T-helper 2 cell treated with Interferon-gamma antibody and Interleukin-4, amounts not matched to agents 5 μg/mL and 100 μg/mL, for 36 hours (primary cell): ENCODE results near the gene PHLDA3.

Experiments
- DNase-seq: peaks from one replicate; pipeline ENCODE4 v3.0.0; 2021; ENCODE audit warnings: low spot score
- H3K27ac Mint-ChIP-seq: one replicate; pipeline ENCODE4 v1.8.0; 2021; ENCODE audit warnings: mild to moderate bottlenecking, mixed read lengths
- H3K27me3 Mint-ChIP-seq: one replicate; pipeline ENCODE4 v1.8.0; 2021; ENCODE audit warnings: low read depth, mixed read lengths
- H3K36me3 Mint-ChIP-seq: one replicate; pipeline ENCODE4 v1.8.0; 2021; ENCODE audit warnings: low read depth, mixed read lengths
- H3K4me1 Mint-ChIP-seq: one replicate; pipeline ENCODE4 v1.8.0; 2021; ENCODE audit warnings: low read depth, mixed read lengths
- H3K4me3 Mint-ChIP-seq: one replicate; pipeline ENCODE4 v1.8.0; 2022; ENCODE audit warnings: mild to moderate bottlenecking, moderate library complexity, mixed read lengths
- H3K9me3 Mint-ChIP-seq: one replicate; pipeline ENCODE4 v1.8.0; 2021; ENCODE audit warnings: mixed read lengths

PHLDA3 gene

GRCh38 chr1:201471772-201472171 is 2.8 kb upstream of the PHLDA3 start:
- no peak for DNase-seq
- H3K27me3 Mint-ChIP-seq: peaks cover 47% of the 10 kb centered on the region
- peaks cover 7% of the 10 kb centered on the region for H3K36me3 Mint-ChIP-seq
- peaks cover 20% of the 10 kb centered on the region for H3K4me1 Mint-ChIP-seq
- no peak overlapping the region for H3K27ac Mint-ChIP-seq
- H3K9me3 Mint-ChIP-seq: no peaks in the 10 kb centered on the region
- H3K4me3 Mint-ChIP-seq: no peak overlapping the region

DNA sequence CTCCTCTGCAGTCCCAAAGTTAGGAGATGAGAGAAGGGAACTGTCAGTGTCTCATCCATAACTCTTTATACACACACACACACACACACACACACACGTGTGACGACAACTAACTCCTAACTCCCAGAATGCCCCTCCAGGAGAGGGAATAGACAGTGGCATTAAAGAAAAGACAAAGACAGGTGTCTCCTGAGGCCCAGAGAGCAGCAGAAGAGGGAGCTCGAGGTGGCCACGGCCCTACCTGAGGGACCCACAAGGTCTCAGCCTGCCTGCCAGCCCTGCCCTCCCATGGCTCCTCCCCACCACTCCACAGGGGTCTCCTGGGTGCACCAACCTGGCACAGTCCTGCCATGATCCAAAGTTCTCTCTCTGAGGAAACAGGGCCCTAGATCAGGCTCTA is 1.6 kb upstream of the PHLDA3 start:
- peaks cover 13% of the 10 kb centered on the region for H3K4me1 Mint-ChIP-seq
- H3K36me3 Mint-ChIP-seq: peaks cover 13% of the 10 kb centered on the region
- DNase-seq: no peak
- H3K27ac Mint-ChIP-seq: no peak overlapping the region
- peak overlapping the region; percentile 75 for H3K4me3 Mint-ChIP-seq
- H3K9me3 Mint-ChIP-seq: no peaks in the 10 kb centered on the region
- peaks cover 43% of the 10 kb centered on the region for H3K27me3 Mint-ChIP-seq

GRCh38 chr1:201469645-201470074 is 672 bp upstream of the PHLDA3 start:
- Mint-ChIP-seq H3K4me1 (peaks cover 13% of the 10 kb centered on the region), H3K4me3 (peak overlapping the region; percentile 75), H3K27ac (no peak overlapping the region), H3K27me3 (peaks cover 40% of the 10 kb centered on the region), H3K9me3 (no peaks in the 10 kb centered on the region), H3K36me3 (peaks cover 17% of the 10 kb centered on the region)
- DNase-seq: no peak

DNA sequence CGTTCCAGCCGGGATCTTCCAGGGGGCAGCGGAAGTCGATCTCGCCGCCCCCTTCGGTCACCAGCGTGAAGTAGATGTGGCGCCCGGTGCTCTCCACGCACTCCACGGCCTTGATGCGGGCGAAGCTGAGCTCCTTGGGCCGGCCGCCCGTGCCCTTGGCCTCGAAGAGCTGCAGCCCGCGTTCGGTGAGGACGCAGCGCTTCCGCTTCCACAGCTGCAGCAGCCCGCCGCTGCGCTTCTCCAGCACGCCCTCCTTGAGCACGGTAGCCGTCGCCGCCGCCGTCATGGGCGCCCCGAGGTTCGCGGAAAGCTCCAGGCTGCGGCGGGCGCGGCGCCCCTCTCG is 516 bp downstream of the PHLDA3 start:
- Mint-ChIP-seq H3K9me3 (no peaks in the 10 kb centered on the region), H3K4me3 (peak overlapping the region; percentile 90), H3K27me3 (peaks cover 32% of the 10 kb centered on the region), H3K27ac (no peak overlapping the region), H3K36me3 (peaks cover 18% of the 10 kb centered on the region), H3K4me1 (peaks cover 13% of the 10 kb centered on the region)
- no peak for DNase-seq

DNA sequence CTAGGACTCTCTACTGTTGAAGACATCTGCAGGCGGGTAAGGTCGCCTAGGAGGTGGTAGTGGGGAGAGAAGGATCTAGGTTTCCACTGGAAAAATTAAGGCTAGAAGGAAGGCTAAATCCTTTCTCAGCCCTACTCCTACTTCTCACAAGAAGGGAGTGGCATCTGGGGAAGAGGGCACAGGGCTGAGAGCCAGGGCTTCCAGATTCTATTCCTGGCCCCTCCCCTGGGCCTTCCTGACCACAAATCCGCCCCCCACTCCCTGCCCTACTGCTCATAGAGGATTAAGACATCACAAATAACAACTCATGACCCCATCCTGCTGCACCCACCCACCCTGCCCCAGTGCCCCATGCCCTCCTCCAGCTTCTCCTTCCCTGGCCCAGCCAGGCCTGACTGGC is 2.5 kb downstream of the PHLDA3 start:
- peaks cover 11% of the 10 kb centered on the region for H3K4me1 Mint-ChIP-seq
- H3K27ac Mint-ChIP-seq: no peak overlapping the region
- peaks cover 18% of the 10 kb centered on the region for H3K36me3 Mint-ChIP-seq
- H3K4me3 Mint-ChIP-seq: peak overlapping the region; percentile 45
- DNase-seq: no peak
- H3K27me3 Mint-ChIP-seq: peaks cover 16% of the 10 kb centered on the region
- no peaks in the 10 kb centered on the region for H3K9me3 Mint-ChIP-seq

- Mint-ChIP-seq H3K27me3 (peaks cover 9% of the 10 kb centered on the region), H3K27ac (no peak overlapping the region)
Observed at GRCh38 chr1:201465698-201466290, 3.2 kb downstream of the PHLDA3 start.

DNA sequence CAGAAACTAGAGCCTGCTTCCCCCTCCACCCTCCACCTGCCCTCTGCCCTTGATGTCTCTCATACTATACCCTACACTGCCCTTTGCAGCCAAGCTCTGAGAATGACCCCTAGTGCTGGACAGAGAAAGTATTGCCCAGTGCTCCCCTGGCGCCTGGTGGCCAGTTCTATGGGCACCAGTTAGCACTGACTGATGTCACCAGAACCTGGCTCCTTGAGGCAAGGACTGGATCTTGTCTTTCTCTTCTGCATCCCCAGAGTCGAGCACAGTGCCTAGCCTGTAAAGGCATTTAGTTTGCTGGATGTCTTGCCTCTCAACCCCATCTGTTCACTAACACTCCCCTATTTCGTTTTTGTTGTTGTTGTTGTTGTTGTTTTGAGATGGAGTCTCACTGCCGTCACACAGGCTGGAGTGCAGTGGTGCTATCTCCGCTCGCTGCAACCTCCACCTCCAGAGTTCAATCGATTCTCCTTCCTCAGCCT is 5.9 kb downstream of the PHLDA3 start:
- H3K27me3 Mint-ChIP-seq: peaks cover 3% of the 10 kb centered on the region

More at GRCh38 chr1:201465698-201466290, 3.2 kb downstream of the PHLDA3 start:
- H3K4me1 Mint-ChIP-seq: peaks cover 11% of the 10 kb centered on the region
- no peak for DNase-seq
- H3K4me3 Mint-ChIP-seq: no peak overlapping the region
- no peaks in the 10 kb centered on the region for H3K9me3 Mint-ChIP-seq
- peaks cover 18% of the 10 kb centered on the region for H3K36me3 Mint-ChIP-seq

GRCh38 chr1:201461645-201462441 is 7.1 kb downstream of the PHLDA3 start:
- Mint-ChIP-seq H3K36me3 (peaks cover 12% of the 10 kb centered on the region), H3K27me3 (peaks cover 5% of the 10 kb centered on the region), H3K9me3 (no peaks in the 10 kb centered on the region), H3K4me3 (no peak overlapping the region), H3K4me1 (peaks cover 2% of the 10 kb centered on the region), H3K27ac (no peak overlapping the region)
- DNase-seq: no peak

More for the DNA sequence above, 5.9 kb downstream of the PHLDA3 start:
- Mint-ChIP-seq H3K4me1 (peaks cover 6% of the 10 kb centered on the region), H3K27ac (no peak overlapping the region), H3K4me3 (no peak overlapping the region), H3K36me3 (peaks cover 17% of the 10 kb centered on the region), H3K9me3 (no peaks in the 10 kb centered on the region)
- DNase-seq: no peak

GRCh38 chr1:201460814-201461644 is 8.0 kb downstream of the PHLDA3 start:
- Mint-ChIP-seq H3K4me3 (no peak overlapping the region), H3K9me3 (no peaks in the 10 kb centered on the region), H3K27me3 (peaks cover 5% of the 10 kb centered on the region), H3K4me1 (peaks cover 2% of the 10 kb centered on the region), H3K36me3 (peaks cover 7% of the 10 kb centered on the region), H3K27ac (no peak overlapping the region)
- DNase-seq: no peak

GRCh38 chr1:201459775-201460174 is 9.2 kb downstream of the PHLDA3 start:
- H3K27ac Mint-ChIP-seq: no peak overlapping the region
- no peak overlapping the region for H3K4me3 Mint-ChIP-seq
- no peaks in the 10 kb centered on the region for H3K9me3 Mint-ChIP-seq

DNA sequence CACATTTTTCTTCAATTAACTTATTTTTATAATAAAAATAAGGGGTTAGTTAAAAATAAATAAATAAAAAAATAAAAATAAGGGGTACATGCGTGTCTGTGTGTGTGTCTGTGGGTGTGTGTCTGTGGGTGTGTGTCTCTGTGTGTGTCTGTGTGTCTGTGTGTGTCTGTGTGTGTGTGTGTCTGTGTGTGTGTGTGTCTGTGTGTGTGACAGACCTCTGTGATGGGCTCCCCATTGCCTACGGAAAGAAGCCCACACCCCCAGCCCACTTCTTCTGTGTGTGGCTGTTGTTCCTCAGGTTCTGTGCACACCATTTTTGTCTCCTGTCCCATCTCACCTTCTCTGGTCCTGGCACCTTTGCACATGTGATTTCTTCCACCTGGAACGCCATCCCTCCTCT is 9.9 kb downstream of the PHLDA3 start:
- no peak for DNase-seq
- peaks cover 8% of the 10 kb centered on the region for H3K27me3 Mint-ChIP-seq
- H3K4me3 Mint-ChIP-seq: no peak overlapping the region
- no peaks in the 10 kb centered on the region for H3K9me3 Mint-ChIP-seq
- peaks cover 12% of the 10 kb centered on the region for H3K4me1 Mint-ChIP-seq
- no peak overlapping the region for H3K27ac Mint-ChIP-seq
- H3K36me3 Mint-ChIP-seq: no peaks in the 10 kb centered on the region

More at GRCh38 chr1:201459775-201460174, 9.2 kb downstream of the PHLDA3 start:
- no peak for DNase-seq
- Mint-ChIP-seq H3K36me3 (peaks cover 1% of the 10 kb centered on the region), H3K27me3 (peaks cover 5% of the 10 kb centered on the region), H3K4me1 (peaks cover 6% of the 10 kb centered on the region)

GRCh38 chr1:201457508-201457960 is 11.5 kb downstream of the PHLDA3 start:
- H3K9me3 Mint-ChIP-seq: no peaks in the 10 kb centered on the region
- H3K4me3 Mint-ChIP-seq: no peak overlapping the region
- no peaks in the 10 kb centered on the region for H3K36me3 Mint-ChIP-seq
- DNase-seq: no peak
- H3K27ac Mint-ChIP-seq: no peak overlapping the region
- peaks cover 21% of the 10 kb centered on the region for H3K4me1 Mint-ChIP-seq
- peaks cover 11% of the 10 kb centered on the region for H3K27me3 Mint-ChIP-seq

DNA sequence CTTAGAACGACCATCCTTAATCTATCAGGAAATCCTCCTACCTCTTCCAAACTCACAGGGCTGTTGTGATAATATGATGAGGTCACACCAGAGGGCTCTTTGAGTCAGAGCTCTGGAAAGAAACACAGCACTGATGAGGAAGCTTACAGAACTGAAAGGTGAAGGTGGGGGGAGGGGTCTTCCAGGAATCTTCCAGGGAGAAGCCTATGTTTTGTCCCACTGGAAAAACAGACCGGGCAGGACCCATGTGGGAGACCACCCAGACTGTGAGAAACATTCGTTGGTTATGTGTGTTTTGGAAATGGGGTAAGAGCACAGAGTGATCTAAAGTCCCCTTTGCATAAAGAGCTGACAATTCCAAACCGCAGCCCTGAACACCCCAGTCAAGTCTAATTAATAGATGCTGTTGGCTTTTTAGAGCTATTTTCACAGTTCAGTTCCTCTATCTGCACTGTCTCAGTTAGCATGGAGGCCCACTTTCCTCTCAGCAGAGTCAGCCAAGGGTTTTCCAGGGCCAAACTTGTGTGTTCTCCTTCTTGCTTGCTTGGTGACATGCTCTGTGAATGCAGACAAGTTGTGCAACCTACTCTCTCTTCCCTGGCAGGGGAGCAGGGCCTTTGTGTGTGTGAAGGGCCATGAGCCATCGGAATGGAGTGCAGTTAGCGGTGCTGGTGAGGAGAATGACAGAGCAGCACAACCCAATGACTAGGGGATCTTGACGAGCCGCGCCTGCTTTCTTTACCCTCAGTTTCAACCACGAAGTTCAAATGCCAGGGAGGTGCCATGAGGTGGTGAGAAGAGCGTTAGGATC is 12.3 kb downstream of the PHLDA3 start:
- DNase-seq: no peak
- H3K36me3 Mint-ChIP-seq: no peaks in the 10 kb centered on the region
- H3K9me3 Mint-ChIP-seq: no peaks in the 10 kb centered on the region
- peaks cover 24% of the 10 kb centered on the region for H3K4me1 Mint-ChIP-seq
- H3K27ac Mint-ChIP-seq: no peak overlapping the region
- H3K27me3 Mint-ChIP-seq: peaks cover 14% of the 10 kb centered on the region
- H3K4me3 Mint-ChIP-seq: no peak overlapping the region
